ENCODE data around the gene GRHL3.

The GRHL3 gene

GRCh38 chr1:24343412-24344089 is 24.4 kb downstream of the GRHL3 start:
- DNase-seq (ENCODE audit: low read depth, low spot score): no peak

- no peak for DNase-seq (ENCODE audit: low read depth, low spot score)
Measured at GRCh38 chr1:24344090-24344742, 25.1 kb downstream of the GRHL3 start.

GRCh38 chr1:24345334-24345733 is 26.2 kb downstream of the GRHL3 start:
- DNase-seq (ENCODE audit: low read depth, low spot score): no peak

- DNase-seq (ENCODE audit: low read depth, low spot score): no peak
Measured at GRCh38 chr1:24347159-24347934, 28.2 kb downstream of the GRHL3 start.

- no peak for DNase-seq (ENCODE audit: low read depth, low spot score)
Measured at GRCh38 chr1:24348196-24348595, 29.0 kb downstream of the GRHL3 start.

GRCh38 chr1:24349891-24350290 is 30.7 kb downstream of the GRHL3 start:
- DNase-seq (ENCODE audit: low read depth, low spot score): no peak

GRCh38 chr1:24351247-24351646 is 32.1 kb downstream of the GRHL3 start:
- DNase-seq (ENCODE audit: low read depth, low spot score): no peak

GRCh38 chr1:24351918-24352627 is 32.9 kb downstream of the GRHL3 start:
- DNase-seq (ENCODE audit: low read depth, low spot score): no peak

GRCh38 chr1:24353292-24353891 is 34.2 kb downstream of the GRHL3 start:
- DNase-seq (ENCODE audit: low read depth, low spot score): no peak

- DNase-seq (ENCODE audit: low read depth, low spot score): no peak
Measured at GRCh38 chr1:24355466-24355865, 36.3 kb downstream of the GRHL3 start.

GRCh38 chr1:24357038-24357437 is 37.9 kb downstream of the GRHL3 start:
- DNase-seq (ENCODE audit: low read depth, low spot score): no peak

GRCh38 chr1:24360681-24361080 is 41.5 kb downstream of the GRHL3 start:
- DNase-seq (ENCODE audit: low read depth, low spot score): no peak

- DNase-seq (ENCODE audit: low read depth, low spot score): no peak
Measured at GRCh38 chr1:24361811-24362210, 42.7 kb downstream of the GRHL3 start.

- DNase-seq (ENCODE audit: low read depth, low spot score): no peak
Measured at GRCh38 chr1:24362396-24362795, 43.2 kb downstream of the GRHL3 start.

- no peak for DNase-seq (ENCODE audit: low read depth, low spot score)
Measured at GRCh38 chr1:24362982-24363614, 43.9 kb downstream of the GRHL3 start.

GRCh38 chr1:24363994-24364393 is 44.8 kb downstream of the GRHL3 start:
- DNase-seq (ENCODE audit: low read depth, low spot score): no peak

- no peak for DNase-seq (ENCODE audit: low read depth, low spot score)
Measured at GRCh38 chr1:24364605-24364974, 45.4 kb downstream of the GRHL3 start.

- no peak for DNase-seq (ENCODE audit: low read depth, low spot score)
Measured at GRCh38 chr1:24364975-24365678, 46.0 kb downstream of the GRHL3 start.

- no peak for DNase-seq (ENCODE audit: low read depth, low spot score)
Measured at GRCh38 chr1:24366707-24367106, 47.5 kb downstream of the GRHL3 start.

GRCh38 chr1:24369199-24369598 is 50.0 kb downstream of the GRHL3 start:
- DNase-seq (ENCODE audit: low read depth, low spot score): no peak

GRCh38 chr1:24369801-24370200 is 50.6 kb downstream of the GRHL3 start:
- DNase-seq (ENCODE audit: low read depth, low spot score): no peak

All from activated naive CD8-positive, alpha-beta T cell treated with anti-CD3 and anti-CD28 coated beads, Interleukin-2, amount 50 U/mL, for 16 hours (primary cell).